ENCODE data around the gene PPP4R2. TPM values are rescaled to one million over a fixed set of nuclear protein-coding genes. Genes with fewer than 3 reads are reported as not detected.

Gene PPP4R2
- polyA plus RNA-seq, 1 experiment: 48.7 TPM

DNA sequence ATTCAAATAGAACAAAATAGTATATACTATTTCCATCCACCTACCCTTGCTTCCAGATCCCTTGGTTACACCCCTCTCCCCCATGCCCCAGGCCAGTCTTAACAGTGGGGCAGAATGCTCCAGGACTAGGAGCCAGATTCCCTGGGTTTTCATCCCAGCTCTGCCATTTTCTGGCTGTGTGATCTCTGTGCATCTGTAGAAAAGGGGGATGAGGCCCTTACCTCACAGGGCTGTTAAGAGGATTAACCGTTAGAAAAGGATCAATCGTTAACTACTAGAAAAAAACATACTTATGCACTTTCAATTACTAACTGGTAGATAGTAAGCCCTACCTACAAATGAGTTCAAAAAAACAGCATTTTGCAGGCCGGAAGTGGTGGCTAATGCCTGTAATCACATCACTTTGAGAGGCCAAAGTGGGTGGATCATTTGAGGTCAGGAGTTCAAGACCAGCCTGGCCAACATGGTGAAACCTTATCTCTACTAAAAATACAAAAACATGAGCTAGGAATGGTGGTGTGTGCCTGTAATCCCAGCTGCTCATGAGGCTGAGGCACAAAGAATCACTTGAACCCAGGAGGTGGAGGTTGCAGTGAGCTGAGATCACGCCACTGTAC, 76.6 kb downstream of the PPP4R2 start:
- no peak for DNase-seq (ENCODE audit: low read depth, low spot score)
- Histone ChIP-seq H3K4me3 (ENCODE audit: low read depth, low read length) (no peak overlapping the region), H3K9me3 (ENCODE audit: control insufficient read depth, insufficient read depth, low read length) (no peaks in the 10 kb centered on the region), H3K27me3 (ENCODE audit: control insufficient read depth, insufficient read depth, low read length) (no peaks in the 10 kb centered on the region), H3K27ac (ENCODE audit: low read depth, low read length) (no peak overlapping the region)
- CTCF ChIA-PET: interaction anchor here (1.3 kb wide), 1 partner anchor 12 kb away, joined by 6 read pairs; no protein-coding TSS in a partner anchor
- no peak for TF ChIP-seq CTCF (IDR thresholded peaks at IDR 0.05; ENCODE audit: low read depth, low read length)
- POLR2A ChIA-PET: interaction anchor here (0.7 kb wide), 1 partner anchor 135 kb away, joined by 3 read pairs; no protein-coding TSS in a partner anchor

DNA sequence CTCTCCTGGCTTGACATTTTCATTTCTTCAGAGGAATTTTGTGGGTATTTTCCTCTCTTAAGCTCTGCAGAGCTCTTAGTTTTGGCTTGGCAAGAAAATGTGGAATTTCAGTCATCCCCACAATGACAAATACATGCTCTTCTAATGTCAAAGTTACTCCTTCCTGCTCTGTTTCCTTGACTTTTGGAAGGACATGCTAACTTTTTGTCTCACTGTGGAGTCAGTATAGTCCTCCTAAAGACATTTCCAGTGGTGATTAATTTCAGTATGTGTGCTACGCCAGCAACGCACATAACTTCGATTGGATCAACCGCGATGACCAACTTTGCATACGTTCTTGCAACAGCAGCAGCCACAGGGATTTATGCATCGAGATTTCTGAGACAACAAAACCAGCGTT, 78.2 kb downstream of the PPP4R2 start:
- H3K4me3 ChIP-seq (ENCODE audit: low read depth, low read length): no peak overlapping the region
- no peak for DNase-seq (ENCODE audit: low read depth, low spot score)
- CTCF ChIA-PET: no interaction called here
- H3K27ac ChIP-seq (ENCODE audit: low read depth, low read length): no peak overlapping the region
- no peak for TF ChIP-seq CTCF (IDR thresholded peaks at IDR 0.05; ENCODE audit: low read depth, low read length)
- POLR2A ChIA-PET: no interaction called here
- H3K9me3 ChIP-seq (ENCODE audit: control insufficient read depth, insufficient read depth, low read length): no peaks in the 10 kb centered on the region
- H3K27me3 ChIP-seq (ENCODE audit: control insufficient read depth, insufficient read depth, low read length): no peaks in the 10 kb centered on the region

- POLR2A ChIA-PET: no interaction called here
- no peak for DNase-seq (ENCODE audit: low read depth, low spot score)
- no peak overlapping the region for H3K27ac ChIP-seq (ENCODE audit: low read depth, low read length)
- no peaks in the 10 kb centered on the region for H3K27me3 ChIP-seq (ENCODE audit: control insufficient read depth, insufficient read depth, low read length)
- CTCF ChIA-PET: interaction anchor here (0.6 to 1.1 kb wide), 2 partner anchors 229 to 1089 kb away, joined by 4 read pairs; no protein-coding TSS in a partner anchor
- no peaks in the 10 kb centered on the region for H3K9me3 ChIP-seq (ENCODE audit: control insufficient read depth, insufficient read depth, low read length)
- TF ChIP-seq CTCF (IDR thresholded peaks at IDR 0.05; ENCODE audit: low read depth, low read length): no peak
- no peak overlapping the region for H3K4me3 ChIP-seq (ENCODE audit: low read depth, low read length)
These were observed 83.8 kb downstream of the PPP4R2 start for GRCh38 chr3:73080216-73080966.

GRCh38 chr3:73081140-73081539, 84.5 kb downstream of the PPP4R2 start:
- H3K27me3 ChIP-seq (ENCODE audit: control insufficient read depth, insufficient read depth, low read length): no peaks in the 10 kb centered on the region
- no peak overlapping the region for H3K27ac ChIP-seq (ENCODE audit: low read depth, low read length)
- ChIA-PET POLR2A (interaction anchor here (0.7 kb wide), 1 partner anchor 24 kb away, joined by 9 read pairs; no protein-coding TSS in a partner anchor), CTCF (interaction anchor here (0.6 to 1.1 kb wide), 2 partner anchors 230 to 1089 kb away, joined by 4 read pairs; no protein-coding TSS in a partner anchor)
- no peaks in the 10 kb centered on the region for H3K9me3 ChIP-seq (ENCODE audit: control insufficient read depth, insufficient read depth, low read length)
- H3K4me3 ChIP-seq (ENCODE audit: low read depth, low read length): no peak overlapping the region
- no peak for DNase-seq (ENCODE audit: low read depth, low spot score)
- no peak for TF ChIP-seq CTCF (IDR thresholded peaks at IDR 0.05; ENCODE audit: low read depth, low read length)

DNA sequence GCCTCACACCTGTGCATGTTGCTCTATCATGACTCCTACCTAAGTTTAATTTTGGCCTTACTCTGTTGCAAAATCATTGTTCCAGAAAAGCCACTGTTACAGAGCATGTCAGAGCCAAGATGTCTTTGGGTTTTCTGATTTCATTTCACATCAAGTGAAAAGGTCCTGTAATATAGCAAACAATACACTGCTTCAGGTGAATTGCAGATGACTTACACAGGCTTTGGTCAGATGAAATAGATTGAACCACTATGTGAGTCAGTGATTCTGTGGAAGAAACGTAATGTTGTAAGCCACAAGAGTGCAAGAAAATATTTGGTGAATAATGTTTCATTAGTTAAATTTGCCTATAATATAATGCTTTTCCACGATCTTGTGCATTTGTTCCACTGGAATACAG, 87.6 kb downstream of the PPP4R2 start:
- H3K9me3 ChIP-seq (ENCODE audit: control insufficient read depth, insufficient read depth, low read length): no peaks in the 10 kb centered on the region
- H3K4me3 ChIP-seq (ENCODE audit: low read depth, low read length): no peak overlapping the region
- no peak for DNase-seq (ENCODE audit: low read depth, low spot score)
- POLR2A ChIA-PET: no interaction called here
- H3K27ac ChIP-seq (ENCODE audit: low read depth, low read length): no peak overlapping the region
- CTCF ChIA-PET: interaction anchor here (3.8 to 5.7 kb wide), 2 partner anchors 233 to 1208 kb away, joined by 21 to 165 read pairs; no protein-coding TSS in a partner anchor
- no peak for TF ChIP-seq CTCF (IDR thresholded peaks at IDR 0.05; ENCODE audit: low read depth, low read length)
- H3K27me3 ChIP-seq (ENCODE audit: control insufficient read depth, insufficient read depth, low read length): no peaks in the 10 kb centered on the region
